A673 (cell line): ENCODE measurements around the gene CRYBG2.

Experiments used
- CTCF ChIP-seq: fragments of 300-800, 200-600 bp; sonication (generic); conservative IDR thresholded peaks from 2 replicates; pipeline ENCODE4 v1.5.1; 2017; ENCODE audit warnings: low read depth, mild to moderate bottlenecking, antibody characterized with exemption, low read length, moderate library complexity, mixed read lengths
- EZH2 ChIP-seq: fragments of 200-600 bp; sonication (generic); IDR thresholded peaks from 2 replicates; pipeline ENCODE4 v1.6.1; 2017; ENCODE audit warnings: borderline replicate concordance, low read depth, mild to moderate bottlenecking, mixed read lengths, antibody characterized with exemption, low read length; ENCODE audit not compliant: poor library complexity, severe bottlenecking

DNA sequence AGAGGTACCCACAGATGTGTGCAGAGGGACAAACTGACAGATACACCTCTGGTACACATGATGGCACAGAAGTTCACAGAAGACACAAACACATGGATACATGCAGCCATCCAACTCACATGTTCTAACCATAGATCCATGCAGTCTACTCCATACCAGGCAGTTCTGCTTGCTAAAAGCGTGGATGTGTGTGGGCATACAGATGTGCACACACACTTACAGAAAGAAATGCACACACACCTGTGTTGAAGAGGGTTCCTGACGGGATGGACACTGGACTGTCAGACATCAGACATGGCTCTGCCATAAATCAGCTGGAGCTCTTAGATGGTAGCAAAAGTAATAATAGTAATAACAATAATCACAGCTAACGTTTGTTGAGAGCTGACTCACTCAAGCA lies 29.4 kb downstream of the CRYBG2 start:
- no peak for TF ChIP-seq CTCF
- TF ChIP-seq EZH2: no peak
